NCI-H1092 (cell line): ENCODE measurements around the gene ATP4A.

Experiments used
- DNase-seq: peaks from one replicate; lab custom pipeline; 2025; lab: John Stamatoyannopoulos, UW

The ATP4A gene

DNA sequence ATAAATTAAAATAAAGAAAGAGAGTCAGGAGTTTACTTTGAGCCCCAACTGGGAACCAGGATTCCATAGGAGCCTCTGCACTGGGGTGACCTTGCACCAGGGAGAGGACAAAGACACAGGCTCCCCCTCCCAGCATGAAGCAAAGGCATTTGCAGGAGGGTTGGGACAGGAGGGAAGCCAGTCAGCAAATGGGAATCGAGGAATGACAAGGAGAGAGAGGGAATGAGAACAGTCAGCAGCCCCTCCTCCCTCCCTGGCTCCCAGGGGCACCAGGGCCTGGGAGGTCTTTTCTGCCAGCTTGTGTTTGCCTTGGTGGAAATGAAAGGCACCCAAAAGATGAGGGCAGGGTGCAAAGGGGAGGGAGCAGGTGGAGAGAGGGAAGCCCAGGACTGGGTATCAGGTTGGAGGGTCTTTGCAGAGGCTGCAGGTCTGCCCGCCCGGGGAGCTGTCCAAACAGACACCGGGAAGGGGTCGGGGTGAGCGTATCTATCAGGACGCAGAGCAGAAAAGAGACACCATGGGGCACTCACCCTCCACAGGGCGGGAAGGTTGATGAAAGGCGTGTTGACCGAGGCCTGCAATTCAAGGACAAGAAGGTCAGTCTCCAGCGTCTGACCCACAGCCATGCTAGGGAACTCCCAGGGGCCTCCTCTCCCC lies 39.1 kb downstream of the ATP4A start:
- no peak for DNase-seq

GRCh38 chr19:35522745-35523327 lies 40.6 kb downstream of the ATP4A start:
- DNase-seq = no peak

DNA sequence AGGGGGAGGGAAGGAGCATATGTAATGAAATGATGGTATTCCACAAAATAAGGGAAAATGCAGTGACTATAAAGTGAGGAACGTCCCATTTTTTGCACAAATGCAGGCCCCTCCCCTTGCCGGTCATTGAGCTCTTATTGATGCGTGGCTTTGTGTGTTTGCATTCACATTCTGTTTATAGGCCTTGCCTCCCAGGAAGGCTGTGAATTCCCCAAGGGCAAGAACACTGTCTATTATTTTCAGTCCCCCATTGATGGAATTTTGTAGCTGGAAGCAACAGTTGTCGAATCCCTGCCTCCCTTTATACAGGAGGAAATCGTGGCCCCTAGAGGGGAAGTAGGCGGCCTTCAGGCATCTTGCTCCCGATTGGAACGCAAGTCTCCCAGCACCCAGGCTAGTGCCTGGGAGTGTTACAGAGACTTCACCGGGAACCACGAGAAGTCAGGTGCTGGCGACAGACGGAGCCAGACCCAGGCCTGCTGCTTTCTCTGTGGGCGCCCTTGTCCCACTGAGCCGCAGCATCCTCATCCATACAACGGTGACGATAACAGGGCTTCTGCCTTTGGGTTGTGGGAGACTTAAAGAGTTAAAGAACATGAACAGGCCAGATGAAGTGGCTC lies 42.2 kb downstream of the ATP4A start:
- no peak for DNase-seq

DNA sequence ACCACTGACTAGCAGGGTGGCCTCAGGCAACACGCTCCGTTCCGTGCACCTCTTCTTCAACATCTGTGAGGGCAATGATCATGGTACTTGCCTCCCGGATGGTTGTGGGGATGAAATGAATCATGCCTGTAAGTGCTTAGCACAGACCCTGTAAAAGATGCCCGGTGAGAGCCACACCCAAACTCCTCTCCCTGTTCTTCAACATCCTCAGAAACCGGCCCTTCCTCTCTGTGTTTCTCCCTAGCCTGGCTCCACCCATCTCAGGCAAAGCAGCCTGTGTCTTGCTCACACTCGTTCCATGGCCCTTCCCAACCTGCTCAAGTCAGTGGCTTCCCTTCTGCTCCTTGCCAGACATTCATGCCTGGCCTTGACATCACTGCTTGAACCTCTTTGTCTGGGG lies 44.2 kb downstream of the ATP4A start:
- DNase-seq = no peak

GRCh38 chr19:35518313-35518712 lies 45.1 kb downstream of the ATP4A start:
- DNase-seq = no peak

GRCh38 chr19:35517342-35517741 lies 46.1 kb downstream of the ATP4A start:
- no peak for DNase-seq

GRCh38 chr19:35516310-35516709 lies 47.1 kb downstream of the ATP4A start:
- no peak for DNase-seq

GRCh38 chr19:35514282-35514809 lies 49.1 kb downstream of the ATP4A start:
- no peak for DNase-seq

GRCh38 chr19:35513628-35514281 lies 49.7 kb downstream of the ATP4A start, which contains the start of gene DMKN:
Gene DMKN, minus strand, starts transcription at chr19:35513649. Its CDS starts 174 bp downstream, at chr19:35513475.
- no peak for DNase-seq

DNA sequence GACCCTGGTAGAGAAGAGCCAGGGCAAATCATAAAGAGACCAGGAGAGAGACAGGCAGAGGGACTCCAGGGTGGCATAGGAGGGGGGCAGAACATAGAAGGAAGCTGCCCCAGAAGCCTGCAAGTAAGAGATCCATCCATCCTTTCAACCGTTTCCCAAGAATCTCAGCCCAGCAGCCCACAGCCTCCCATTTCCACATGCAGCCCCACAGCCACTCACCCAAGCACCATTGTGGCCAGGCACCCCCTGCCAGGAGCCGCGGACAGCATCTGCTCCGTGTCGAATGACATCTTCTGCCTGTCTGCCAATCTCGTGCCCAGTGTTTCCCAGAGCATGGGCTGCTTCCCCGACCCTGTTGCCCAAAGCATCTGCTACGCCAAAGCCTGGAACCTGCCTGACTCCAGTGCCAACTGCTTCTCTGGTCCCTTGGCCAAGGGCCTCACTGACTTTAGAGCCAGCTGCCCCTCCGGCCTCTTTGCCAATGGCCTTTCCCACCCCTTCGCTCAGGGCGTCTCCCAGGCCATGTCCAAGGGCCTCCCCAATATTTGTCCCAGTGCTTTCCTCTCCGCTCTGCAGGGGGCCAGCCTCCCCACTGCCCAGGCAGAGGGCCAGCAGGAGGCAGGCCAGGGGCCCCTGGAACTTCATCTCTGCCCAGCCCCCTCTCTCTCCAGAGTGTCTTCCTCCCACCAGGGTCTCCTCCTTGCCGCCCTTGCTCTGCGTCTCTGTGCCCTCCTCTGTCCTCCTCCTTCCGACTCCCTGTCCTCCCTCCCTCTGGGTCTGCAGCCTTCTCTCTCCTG lies 50.4 kb downstream of the ATP4A start:
- no peak for DNase-seq

DNA sequence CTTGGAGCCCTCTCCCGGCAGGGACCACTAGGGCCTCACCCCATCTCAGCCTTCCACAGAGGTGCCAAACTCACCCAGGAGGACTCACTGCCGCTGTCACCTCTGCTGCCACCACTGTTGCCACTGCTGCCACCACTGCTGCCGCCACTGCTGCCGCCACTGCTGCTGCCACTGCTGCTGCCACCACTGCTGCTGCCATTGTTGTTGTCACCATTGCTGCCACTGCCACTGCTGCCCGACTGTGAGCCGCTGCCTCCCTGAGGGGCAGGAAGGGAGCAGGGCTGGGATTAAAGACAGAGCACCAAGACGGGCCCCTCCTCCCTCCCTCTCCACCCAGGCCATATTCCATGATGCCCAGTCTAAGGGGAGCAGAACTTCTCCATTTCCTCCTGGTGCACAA lies 52.1 kb downstream of the ATP4A start:
- no peak for DNase-seq

DNA sequence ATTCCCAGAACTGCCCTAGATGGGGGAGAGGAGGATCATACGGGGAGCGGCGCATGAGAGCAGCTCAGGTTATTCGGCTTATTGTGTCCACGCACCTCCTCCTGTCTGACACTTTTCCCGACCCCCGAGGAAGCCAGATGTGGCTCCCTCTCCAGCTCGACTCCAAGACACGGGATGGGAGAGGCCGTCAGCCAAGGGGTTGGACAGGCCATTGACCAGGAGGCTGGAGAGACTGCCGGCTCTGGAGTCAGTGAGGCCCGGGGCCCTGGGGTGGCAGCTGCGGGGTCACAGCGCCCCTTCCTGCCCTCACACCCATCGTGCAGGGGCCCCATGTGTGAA lies 52.9 kb downstream of the ATP4A start:
- no peak for DNase-seq

DNA sequence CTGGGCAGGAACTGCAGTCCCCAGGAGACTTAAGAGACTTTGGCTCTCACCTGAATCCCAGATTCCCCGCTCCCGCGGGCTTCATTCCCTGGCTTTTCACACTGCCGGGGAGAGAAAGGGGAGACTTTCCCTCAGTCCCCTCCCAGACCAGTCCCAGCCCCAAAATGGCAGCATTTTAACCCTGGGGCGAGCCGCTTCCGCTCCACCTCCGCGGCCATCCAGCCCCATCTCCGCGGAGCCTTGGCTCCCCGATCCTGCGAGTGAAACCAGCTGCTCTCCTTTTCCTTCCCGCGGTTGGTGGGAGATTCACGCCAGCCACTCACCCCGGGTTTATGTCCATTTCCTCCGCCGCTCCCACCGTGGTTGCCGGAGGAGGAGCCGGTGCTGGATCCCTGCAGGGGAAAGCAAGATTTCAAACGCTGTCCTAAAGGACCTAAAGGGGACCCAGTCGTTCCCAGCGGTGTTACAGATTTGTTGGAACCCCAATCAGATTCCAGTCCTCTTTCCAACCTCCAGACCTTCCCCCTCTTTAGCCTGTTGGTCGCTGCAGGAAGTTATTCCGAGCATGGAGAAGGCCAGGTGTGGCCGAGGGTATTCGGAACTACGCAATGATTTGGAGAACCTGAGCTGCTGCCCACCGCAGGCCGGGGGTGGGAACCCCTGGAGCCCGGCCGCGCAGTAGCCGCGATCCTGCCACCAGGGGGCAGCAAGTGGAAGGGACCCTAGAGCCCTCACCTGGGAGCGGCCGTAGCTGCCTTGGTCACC lies 53.4 kb downstream of the ATP4A start:
- peak; percentile 42 for DNase-seq

GRCh38 chr19:35509018-35509652 lies 54.3 kb downstream of the ATP4A start:
- no peak for DNase-seq

- DNase-seq = no peak
Measured at GRCh38 chr19:35508129-35508528, 55.3 kb downstream of the ATP4A start.

DNA sequence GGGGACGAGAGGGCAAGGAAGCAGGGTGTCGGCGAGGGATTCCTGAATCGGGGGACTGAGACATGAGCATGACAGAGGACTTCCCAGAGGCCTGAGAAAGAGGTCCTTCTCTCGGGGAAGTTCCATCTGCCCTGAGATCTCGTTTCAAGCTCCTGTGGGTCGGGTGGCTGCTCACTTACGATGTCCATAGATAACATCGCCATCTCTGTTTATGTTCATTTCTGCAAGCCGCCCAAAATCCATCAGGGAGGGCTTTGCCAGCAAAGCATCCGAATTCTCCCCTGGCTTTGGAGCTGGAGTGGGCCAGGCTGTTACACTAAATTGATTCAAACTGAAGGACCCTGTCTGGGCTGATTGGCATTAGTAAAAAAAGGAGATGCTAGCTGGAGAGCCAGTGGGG lies 55.9 kb downstream of the ATP4A start:
- no peak for DNase-seq

DNA sequence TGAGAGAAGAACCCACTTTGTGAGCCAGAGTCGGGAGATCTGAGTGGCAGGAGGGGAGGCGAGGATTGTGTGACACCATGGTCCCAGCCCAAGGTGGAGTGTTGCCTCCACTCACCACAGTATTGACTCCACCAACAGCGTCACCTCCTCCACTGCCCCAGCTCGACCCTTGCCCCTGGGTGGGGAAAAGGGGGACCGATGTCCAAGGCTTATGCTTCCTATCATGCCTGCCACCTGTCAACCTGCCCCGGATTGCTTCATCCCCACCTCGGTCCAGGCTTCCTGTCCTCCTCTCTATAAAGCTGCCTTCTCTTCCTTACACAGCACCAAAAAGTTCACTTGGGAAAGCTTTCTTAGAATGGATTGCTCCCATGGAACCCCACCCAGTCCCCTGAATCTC lies 57.4 kb downstream of the ATP4A start:
- DNase-seq = no peak

DNA sequence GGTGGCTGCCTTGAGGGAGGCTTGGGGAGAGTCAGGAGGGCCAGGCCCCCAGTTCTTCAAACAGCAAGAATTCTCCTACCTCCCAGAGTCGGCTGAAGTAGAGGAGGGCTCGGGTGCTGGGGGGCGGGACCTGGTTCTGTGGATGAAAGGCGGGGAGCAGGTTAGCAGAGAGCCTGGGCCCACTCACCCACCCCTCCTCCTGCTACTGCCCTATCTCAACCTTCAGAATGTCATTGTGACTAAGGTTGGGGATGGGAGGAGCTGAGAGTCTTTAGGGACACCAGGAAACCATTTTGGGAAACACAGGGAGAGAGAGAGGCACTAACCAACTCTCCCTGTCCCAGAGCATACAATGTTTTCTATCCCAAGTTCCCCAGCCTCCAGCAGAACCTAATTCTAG lies 60.7 kb downstream of the ATP4A start:
- DNase-seq = no peak

- no peak for DNase-seq
Measured at GRCh38 chr19:35501684-35502083, 61.8 kb downstream of the ATP4A start.

DNA sequence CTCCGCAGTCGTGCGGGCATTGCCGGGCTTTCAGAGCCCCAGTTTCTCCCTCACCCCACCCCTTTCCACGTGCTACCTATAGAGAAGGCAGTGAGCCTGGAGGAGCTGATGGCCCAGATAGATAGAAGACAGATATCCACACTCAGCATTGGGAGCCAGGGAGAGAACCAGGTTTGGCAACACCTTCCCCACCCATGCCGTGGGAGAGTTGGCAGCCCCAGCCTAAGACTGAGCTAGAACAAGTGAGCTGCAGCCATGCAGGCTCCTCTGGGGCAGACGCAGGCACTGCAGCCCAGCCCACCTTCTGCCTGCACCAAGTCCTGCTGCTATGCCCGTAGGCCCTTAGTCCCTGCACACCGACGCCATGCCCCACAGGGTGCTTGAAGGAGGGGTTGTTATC lies 62.8 kb downstream of the ATP4A start:
- DNase-seq = no peak
